GM21515 (cell line): ENCODE data around the gene WTIP.
"Not testable (repeated sequence)": the region's sequence is repeated elsewhere in the genome, so short reads cannot be mapped to it uniquely, and the experiment has no call there.

Source experiments
- ATAC-seq: cut with Tn5 transposase; IDR thresholded peaks from one replicate; pipeline ENCODE4 v1.9.1; 2021; ENCODE audit not compliant: unreplicated experiment

Gene WTIP

DNA sequence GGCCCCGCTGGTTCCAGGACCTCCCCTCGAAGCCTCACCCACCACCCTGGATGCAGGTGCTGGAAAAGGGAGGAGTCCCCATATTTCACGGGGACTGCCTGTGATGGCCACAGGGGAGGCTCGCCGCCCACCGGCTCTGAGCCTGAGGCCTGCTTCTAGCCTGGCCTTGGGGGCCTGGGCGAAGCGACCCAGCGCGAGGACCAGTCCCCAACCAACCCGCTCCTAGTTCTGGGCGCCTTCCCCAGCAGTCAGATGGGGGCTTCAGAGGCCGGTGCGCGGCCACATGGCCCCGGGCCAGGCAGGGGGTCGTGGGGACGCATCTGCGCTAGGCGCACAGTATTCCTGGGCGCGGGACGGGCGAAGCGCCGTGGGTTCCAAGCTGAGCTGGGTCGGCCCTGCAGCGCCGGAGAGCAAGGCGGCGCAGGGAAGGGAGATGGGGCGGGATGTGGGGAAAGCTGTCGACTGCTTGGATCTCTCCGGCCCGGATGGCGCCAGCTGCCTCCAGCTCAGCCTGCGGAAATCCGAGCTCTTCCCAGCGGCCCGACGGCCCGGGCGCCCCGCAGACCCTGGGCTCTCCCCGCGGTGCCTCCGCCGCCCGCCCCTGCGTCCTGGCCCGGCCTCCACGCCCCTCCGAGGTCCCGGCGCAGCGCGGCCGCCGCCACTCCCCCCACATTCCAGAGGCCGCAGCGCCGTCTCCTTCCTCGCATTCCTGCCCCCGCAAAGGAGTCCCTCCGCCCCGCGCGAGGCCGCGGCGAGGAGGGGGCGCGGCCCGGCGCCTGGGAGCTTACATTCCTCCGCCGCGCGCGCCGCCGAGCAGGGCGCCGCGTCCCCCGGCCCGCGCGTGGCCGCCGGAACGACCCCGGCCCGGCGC, at the start of gene WTIP:
TSS of gene WTIP (plus strand) at position 788 of the 871 bp plus-strand sequence. CDS start 217 bp downstream, outside the sequence.
- ATAC-seq, result no peak

DNA sequence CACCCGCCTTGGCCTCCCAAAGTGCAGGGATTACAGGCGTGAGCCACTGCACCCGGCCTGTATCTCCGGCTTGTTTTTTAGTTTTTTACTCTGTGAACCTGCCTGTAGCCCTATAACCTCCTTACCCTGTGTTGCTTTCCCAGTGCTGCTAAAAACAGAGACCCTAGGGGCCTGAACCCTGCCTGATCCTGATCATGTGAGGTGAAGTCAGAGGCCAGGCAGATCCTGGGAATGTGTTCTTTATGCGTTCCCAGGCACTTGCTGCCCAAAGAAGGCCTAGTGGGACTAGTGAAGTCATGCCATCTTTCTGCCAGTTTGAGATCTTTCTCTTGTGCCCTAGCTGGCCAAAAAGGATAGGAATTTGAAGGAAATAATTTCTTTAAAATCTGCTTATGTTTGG, 48.8 kb upstream of the WTIP start:
- ATAC-seq, result no peak

DNA sequence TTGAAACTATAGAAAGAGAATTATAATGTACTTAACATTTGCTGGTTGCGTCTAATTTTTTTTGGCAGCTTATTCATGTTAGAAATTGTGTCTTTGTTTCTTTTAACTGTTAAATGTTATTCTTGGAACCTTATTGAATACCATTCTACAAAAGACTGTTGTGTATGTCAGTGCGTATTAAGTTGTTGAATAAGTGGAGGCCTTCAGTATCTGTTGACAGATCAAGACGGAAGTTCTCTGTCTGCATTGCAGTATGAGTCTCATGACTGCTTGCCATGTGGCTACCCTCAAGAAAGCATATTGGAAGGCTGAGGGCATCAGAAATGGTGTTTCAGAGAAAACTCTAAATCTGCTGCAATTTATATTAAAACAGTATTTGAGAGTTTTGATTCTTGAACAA, 44.8 kb upstream of the WTIP start:
- no peak for ATAC-seq

DNA sequence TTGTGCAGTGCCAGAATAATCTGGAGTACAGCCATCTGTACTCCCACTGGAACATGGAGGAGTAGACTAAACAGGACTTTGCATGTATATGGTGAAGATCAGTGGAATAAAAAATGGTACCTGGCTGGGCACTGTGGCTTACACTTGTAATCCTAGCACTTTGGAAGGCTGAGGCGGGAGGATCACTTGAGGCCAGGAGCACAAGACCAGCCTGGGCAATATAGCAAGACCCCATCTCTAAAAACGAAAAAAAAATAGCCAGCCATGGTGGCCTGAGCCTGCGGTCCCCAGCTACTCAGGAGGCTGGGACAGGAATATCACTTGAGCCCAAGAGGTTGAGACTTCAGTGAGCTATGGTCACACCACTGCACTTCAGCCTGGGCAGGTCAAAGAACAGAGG, 33.4 kb upstream of the WTIP start:
- ATAC-seq, result no peak

DNA sequence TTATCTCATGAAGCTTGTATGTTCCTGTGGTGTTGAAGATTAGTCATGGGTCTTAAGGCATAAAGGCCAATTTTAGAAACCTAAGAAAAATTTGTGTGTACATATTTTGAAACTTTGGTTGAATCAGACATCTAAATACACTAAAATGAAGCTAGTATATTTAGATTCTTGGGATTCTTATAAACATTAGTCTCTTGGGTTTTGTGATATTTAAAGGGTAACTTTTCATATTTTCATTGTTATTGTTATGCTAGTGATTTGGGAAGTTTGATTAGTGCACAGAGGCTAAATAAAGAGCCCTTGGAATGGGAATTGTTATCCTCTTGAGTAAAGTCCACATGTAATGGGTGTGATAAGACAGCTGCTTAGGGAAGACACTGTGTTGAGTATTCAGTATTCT, 28.8 kb upstream of the WTIP start:
- ATAC-seq, result no peak

DNA sequence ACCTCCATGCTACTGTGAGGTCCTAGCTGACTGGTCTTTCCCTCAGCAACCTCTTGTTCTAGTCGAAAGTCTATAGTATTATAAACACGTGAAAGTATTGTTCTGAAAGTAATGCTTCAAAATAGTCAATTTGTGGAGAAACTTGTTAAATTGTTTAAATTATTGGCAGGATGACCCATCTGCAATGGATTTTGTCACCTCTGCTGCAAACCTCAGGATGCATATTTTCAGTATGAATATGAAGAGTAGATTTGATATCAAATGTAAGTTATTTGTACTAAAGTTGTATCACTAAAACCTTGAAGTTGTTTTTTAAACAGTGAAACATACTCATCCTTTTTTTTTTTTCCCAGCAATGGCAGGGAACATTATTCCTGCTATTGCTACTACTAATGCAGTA, 27.5 kb upstream of the WTIP start:
- ATAC-seq, result no peak

DNA sequence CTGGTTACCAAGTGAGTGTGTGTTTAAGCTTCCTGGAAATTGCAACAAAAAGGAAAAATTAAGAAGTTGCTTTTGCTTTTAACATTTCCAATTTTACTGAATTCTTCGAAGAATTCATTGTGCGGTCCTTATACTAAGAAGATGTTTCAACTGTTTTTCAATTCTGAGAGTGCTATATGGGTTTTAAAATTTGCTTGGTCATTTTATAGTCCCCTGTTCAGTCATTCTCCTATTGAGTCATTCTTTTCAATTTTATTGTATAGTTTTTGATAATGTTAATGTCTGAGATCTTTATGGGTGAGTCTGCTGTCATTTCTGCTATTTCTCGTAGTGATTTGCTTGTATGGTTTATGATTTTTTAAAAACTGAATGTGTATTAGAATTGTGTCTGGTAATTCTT, 26.9 kb upstream of the WTIP start:
- ATAC-seq, result no peak

DNA sequence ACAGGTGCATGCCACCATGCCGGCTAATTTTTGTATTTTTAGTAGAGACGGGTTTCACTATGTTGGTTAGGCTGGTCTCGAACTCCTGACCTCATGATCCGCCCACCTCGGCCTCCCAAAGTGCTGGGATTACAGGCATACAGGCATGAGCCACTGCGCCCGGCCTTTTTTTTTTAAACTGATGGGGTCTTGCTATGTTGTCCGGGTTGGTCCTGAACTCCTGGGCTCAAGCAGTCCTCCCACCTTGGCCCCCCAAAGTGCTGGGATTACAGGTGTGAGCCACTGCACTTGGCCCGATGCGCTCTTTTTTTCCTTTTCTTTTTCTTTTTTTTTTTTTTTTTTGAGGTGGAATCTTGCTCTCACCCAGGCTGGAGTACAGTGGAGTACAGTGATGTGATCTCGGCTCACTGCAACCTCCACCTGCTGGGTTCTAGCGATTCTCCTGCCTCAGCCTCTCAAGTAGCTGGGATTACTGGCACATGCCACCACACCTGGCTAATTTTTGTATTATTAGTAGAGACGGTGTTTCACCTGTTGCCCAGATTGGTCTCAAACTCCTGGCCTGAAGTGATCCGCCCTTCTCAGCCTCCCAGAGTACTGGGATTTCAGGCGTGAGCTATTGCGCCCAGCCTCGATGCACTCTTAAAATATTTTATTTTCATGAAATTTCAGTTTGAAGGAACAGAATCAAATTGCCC, 25.6 kb upstream of the WTIP start:
- not testable (repeated sequence) for ATAC-seq

DNA sequence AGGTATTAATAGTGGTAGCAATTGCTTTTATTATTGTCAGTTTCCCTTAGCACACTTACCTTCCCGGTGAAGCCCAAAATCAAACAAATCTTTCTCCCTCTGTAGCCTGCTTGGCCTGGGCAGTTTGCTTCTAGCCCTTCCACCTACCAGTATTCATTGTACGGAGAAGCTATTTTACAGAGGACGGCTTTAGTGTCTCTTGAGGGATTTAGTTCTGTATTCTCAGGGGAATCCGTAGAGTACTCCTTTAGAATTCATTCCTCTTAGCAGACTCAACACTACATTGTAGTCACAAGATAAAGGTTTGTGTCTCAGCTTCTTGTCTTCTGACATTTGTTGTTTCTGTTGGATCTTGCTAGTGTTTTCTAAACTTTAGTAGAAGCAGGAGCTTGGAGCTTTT, 24.1 kb upstream of the WTIP start:
- no peak for ATAC-seq

DNA sequence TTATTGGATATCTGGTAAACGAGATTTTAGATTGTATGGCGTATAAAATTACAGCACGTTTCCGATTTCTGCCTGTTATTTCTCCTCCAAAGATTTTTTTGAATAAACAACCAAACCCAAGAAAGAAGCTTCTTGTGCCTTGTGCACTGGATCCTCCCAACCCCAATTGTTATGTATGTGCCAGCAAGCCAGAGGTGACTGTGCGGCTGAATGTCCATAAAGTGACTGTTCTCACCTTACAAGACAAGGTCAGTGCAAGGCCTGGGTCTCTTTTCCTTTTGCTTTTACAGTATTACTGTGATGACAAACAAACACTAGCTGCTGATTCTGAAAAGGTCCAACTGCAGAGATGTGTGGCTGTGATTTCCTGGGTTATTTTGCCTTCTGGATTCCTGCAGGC, 22.9 kb upstream of the WTIP start:
- no peak for ATAC-seq

DNA sequence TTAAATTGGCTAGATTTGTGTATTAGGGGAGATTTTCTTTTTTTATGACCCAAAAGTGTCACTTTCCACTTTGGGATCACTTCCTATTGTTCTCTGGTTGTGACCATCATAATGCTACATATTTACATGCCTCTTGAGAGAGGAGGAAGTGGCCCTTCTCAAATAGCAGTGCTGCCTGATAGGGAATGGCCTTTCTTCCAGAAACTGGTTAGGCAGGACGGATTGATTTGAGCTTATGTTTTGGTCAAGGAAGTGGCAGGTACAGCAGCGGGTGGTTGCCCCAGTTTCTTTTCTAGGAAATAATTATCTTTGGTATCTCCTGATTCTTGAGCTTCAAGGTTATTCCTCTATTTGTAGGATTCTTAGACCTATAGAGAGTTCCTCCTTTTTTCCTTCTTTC, 21.9 kb upstream of the WTIP start:
- ATAC-seq, result no peak

DNA sequence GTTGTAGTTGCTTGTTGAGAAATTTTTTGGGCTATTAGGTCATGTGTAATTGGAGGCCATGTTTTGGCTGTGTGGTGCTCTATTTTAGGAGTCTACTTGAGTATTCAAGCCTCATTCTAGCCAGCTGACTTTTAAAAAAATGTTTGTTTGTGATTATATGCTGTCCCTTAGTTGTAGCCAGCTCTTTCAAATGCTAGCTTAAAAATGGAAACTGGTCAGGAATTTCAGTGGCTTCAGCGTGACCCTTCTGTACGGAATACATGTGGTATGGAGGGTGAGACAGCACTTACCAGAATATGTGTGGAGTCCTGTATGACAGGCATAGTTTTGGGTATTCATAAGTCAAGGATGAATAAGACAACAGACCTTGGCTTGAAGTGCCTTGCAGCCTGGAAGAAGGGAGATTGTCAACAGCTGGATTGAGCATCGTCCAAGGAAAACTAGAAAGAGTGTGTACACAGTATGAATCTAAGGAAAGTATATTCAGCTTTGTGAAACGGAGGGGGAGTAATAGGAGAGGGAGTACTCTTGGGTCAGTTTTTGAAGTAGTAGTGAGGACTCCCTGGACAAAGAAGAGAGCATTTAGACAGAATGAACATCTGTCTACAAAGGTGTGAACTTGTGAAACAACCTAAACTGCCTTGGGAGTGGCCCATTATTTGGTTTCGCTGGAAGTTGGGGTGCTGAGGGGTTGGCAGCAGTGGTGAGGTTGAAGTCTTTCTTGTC, 20.0 kb upstream of the WTIP start:
- ATAC-seq, result no peak

DNA sequence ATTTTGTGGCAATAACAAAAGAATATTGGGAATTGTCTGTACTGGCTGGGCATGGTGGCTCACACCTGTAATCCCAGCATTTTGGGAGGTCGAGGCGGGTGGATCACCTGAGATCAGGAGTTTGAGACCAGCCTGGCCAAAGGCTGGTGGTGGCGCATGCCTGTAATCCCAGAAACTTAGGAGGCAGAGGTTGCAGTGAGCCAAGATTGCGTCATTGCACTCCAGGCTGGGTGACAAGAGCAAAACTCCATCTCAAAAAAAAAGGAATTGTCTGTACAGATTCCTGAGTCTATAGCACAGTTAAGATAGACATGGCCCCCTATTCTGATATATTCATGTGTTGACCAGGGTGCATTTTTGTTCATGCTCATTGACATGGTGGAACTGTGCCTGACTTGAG, 16.8 kb upstream of the WTIP start:
- ATAC-seq, result not testable (repeated sequence)

DNA sequence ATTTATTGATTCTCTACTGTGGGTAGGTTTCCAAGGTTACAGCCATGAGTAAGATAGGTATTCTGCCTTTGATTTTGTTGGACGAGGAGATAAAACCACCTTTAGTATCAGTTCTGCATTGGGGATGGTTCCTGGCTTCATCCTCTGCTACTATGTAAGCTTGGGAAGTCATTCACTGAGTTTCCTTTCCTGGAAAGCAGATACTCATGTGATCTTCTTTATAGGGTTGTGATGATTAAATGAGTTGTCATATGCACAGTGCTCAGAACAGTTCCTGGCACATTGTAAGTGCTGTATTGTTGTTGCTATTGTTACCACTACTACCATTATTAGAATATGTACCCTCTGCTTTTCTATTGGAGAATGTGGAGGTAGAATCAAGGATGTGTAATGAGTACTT, 13.1 kb upstream of the WTIP start:
- no peak for ATAC-seq

DNA sequence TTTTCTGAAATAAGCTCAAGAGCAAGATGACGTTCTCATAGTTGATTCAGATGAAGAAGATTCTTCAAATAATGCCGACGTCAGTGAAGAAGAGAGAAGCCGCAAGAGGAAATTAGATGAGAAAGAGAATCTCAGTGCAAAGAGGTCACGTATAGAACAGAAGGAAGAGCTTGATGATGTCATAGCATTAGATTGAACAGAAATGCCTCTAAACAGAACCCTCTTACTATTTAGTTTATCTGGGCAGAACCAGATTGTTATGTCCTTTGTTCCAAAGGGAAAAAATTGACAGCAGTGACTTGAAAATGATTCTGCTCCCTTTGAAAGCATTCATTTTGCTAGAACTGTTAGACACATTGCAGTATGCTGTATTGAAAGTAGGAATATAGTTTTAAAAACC, 12.5 kb upstream of the WTIP start:
- ATAC-seq, result not testable (repeated sequence)

DNA sequence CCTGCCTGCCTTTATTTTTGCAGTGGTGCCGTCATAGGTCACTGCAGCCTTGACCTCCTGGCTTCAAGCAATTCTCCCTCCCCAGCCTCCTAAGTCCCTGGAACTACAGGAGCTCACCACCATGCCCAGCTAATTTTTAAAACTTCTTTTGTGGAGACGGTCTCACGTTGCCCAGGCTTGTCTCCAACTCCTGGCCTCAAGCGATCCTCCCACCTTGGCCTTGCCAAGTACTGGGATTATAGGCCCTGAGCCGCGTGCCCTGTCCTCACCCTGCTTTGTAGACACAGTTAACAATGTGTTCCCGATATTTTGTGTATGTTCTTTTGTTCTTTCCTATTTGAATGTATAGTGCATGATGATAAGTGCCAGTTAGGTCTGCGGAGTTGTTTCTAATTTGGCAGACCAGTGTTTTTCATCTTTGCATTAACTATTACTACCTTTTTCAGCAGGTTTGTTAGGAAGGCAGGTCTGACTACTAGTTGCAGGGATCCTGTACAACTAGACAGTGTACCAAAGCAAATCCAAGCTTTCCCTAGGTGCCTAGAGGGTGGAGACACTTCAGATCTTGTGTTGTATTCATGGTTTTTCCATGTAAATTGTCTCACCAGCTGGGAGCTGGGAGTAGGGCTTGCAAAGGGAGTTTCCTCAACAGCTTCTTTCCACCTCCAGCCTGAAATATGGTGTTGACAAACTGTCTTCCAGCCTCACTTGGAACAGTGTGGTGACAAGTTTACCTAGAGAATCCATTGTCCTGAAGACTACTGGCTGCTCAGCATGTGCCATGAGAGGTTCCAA, 9.5 kb upstream of the WTIP start:
- ATAC-seq, result no peak

DNA sequence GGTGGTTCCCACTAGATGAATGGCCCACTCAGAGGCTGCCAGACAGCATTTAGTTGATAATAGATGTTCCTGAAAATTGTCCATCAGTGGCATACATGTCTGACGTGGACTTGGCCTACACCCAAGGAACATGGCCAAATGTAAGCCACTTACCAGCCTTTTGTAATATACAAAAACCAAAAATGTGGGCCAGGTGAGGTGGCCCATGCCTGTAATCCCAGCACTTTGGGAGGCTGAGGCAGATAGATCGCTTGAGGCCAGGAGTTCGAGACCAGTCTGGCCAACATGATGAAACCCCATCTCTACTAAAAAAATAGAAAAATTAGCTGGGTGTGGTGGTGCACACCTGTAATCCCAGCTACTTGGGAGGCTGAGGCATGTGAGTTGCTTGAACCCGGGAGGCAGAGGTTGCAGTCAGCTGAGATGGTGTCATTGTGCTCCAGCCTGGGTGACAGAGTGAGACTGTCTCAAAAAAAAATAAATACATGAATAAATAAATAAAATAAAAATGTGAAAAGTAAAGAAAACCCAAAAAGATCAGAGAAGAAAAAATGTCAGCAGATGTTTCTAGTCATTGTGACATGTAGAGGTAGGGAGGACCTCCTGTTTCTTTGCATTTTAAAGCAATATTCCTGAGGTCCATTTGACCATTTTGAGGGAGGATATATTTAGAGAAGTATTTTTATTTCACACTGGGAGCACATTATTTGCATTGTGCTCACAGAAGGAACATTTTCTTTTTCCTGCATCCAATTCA, 7.1 kb upstream of the WTIP start:
- no peak for ATAC-seq

DNA sequence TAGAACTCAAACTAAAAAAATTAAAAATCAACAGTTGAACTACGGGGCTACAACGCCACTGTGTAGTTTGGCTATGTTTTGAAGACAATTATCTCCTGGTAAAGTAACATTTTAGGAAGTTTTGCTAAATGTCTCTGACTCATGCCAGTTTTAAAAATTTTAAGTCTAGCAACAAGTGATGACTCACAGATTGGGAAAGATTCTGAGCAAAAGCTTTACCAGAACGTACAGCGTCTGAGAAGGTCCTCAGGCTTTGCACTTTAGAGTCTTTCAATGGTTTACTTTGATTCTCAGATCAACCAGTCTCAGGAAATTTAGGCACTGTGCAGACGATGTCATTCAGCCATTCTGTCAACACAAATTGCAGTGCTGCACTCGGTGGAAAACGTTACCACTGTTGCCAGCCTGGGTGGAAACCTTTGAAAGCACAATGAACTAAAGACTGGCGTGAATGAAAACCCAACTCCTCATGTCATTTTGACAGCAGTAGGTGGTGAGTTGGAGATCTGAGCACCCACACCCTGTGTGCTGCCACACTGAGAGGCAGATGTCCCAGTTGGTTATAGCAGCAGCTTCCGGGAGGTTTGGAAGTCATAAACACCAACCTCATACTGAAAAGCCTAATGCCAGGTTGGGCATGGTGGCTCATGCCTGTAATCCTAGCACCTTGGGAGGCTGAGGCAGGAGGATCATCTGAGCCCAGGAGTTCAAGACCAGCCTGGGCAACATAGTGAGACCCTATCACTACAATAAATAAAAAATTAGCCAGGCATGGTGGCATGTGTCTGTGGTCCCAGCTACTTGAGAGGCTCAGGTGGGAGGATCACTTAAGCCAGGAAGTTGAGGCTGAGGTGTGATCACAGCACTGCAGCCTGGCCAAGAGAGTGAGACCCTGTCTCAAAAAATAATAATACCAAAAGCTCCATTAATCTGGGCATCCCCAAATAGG, 6.3 kb upstream of the WTIP start:
- no peak for ATAC-seq

DNA sequence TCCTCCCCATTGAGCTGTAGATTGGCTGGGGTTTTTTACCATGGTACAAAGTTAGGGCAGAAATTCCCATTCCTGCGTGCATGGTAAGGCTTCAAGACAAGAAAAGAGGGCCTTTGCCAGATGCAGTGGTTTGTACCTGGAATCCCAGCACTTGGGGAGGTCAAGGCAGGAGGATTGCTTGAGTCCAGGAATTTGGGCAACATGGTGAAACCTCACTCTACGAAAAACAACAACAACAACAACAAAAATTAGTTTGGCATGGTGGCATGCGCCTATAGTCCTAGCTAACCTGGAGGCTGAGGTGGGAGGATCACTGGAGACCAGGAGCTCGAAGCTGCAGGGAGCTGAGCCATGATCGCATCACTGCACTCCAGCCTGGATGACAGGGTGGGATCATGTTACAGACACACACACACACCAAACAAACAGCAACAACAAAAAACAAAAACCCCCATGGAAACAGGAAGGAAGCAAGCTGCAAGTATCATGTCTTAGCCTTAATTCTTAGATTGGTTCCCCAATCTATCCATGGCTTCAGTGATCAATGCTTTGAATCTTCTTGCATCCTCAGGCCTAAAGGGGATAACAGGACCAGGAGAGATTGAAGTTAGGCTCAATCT, 5.5 kb upstream of the WTIP start:
- ATAC-seq, result no peak
